Activated naive CD4-positive, alpha-beta T cell treated with anti-CD3 and anti-CD28 coated beads for 36 hours (primary cell): Measurements from ENCODE around the gene SLC4A1AP. TPM values are rescaled to one million over a fixed set of nuclear protein-coding genes. Genes with fewer than 3 reads are reported as not detected.
"Not testable (repeated sequence)": the region's sequence is repeated elsewhere in the genome, so short reads cannot be mapped to it uniquely, and the experiment has no call there.

Experiments used
- CTCF ChIA-PET: fragments of 350-600 bp; sonication (Branson Sonifier 250); formaldehyde crosslinking; loops from one replicate; lab custom pipeline; 2021; ENCODE audit warnings: antibody characterized with exemption; lab: Charles Lee
- DNase-seq: peaks from one replicate; pipeline ENCODE4 v3.0.0-alpha.2; 2020
- H3K27ac Mint-ChIP-seq: one replicate; pipeline ENCODE4 v1.8.0; 2021; ENCODE audit warnings: mild to moderate bottlenecking, mixed read lengths
- H3K27me3 Mint-ChIP-seq: one replicate; pipeline ENCODE4 v1.8.0; 2021; ENCODE audit warnings: low read depth, mixed read lengths
- H3K36me3 Mint-ChIP-seq: one replicate; pipeline ENCODE4 v1.8.0; 2021; ENCODE audit warnings: low read depth, mixed read lengths
- H3K4me1 Mint-ChIP-seq: one replicate; pipeline ENCODE4 v1.8.0; 2021; ENCODE audit warnings: low read depth, mixed read lengths
- H3K4me3 Mint-ChIP-seq: one replicate; pipeline ENCODE4 v1.8.0; 2021; ENCODE audit warnings: mild to moderate bottlenecking, moderate library complexity, mixed read lengths
- H3K9me3 Mint-ChIP-seq: one replicate; pipeline ENCODE4 v1.8.0; 2021; ENCODE audit warnings: mixed read lengths
- intact Hi-C: fragments of 100-400 bp; cut with micrococcal nuclease; formaldehyde crosslinking; loops from one replicate; pipeline ENCODE4 v1.15.1; 2023
- total RNA-seq, 2 experiments: library from RNA; stranded (reverse); gene quantifications; one replicate each; pipeline ENCODE4 v1.2.3, GENCODE V29; 2021

Gene SLC4A1AP, protein sequence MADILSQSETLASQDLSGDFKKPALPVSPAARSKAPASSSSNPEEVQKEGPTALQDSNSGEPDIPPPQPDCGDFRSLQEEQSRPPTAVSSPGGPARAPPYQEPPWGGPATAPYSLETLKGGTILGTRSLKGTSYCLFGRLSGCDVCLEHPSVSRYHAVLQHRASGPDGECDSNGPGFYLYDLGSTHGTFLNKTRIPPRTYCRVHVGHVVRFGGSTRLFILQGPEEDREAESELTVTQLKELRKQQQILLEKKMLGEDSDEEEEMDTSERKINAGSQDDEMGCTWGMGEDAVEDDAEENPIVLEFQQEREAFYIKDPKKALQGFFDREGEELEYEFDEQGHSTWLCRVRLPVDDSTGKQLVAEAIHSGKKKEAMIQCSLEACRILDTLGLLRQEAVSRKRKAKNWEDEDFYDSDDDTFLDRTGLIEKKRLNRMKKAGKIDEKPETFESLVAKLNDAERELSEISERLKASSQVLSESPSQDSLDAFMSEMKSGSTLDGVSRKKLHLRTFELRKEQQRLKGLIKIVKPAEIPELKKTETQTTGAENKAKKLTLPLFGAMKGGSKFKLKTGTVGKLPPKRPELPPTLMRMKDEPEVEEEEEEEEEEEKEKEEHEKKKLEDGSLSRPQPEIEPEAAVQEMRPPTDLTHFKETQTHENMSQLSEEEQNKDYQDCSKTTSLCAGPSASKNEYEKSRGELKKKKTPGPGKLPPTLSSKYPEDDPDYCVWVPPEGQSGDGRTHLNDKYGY
- total RNA-seq: 10 to 100 TPM; 21.2 to 22.2 TPM

DNA sequence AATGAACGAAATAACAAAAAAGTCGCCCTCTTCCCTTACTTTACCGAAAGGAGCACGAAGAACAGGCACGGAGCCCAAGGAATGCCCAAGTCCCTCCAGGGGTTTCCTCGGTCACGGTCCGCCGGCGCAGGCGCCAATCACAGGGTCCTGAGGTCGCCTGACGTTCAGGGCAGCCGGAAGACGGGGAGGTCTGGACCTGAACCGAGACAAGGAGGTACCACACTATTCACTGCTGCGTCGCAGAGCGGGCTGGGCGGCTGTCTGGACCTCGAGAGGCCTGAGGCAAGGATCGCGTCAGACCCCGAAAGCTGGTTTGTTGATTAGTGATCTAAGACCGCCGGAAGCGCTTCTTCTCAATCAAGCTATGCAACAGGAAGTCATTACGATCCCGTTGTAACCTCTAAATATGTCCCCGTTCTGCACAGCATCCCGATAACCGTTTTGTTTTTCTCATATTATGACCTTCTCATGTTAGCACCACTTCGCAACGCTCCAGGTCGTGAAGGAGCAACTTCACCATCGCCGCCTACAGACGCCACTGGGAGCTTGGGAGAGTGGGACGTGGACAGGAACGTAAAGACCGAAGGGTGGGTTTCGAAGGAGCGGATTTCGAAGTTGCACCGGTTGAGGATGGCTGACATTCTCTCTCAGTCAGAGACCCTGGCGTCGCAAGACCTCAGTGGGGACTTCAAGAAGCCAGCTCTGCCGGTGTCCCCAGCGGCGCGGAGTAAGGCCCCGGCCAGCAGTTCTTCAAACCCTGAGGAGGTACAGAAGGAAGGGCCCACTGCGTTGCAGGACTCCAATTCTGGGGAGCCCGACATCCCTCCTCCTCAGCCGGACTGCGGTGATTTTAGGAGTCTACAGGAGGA lies at the start of gene SLC4A1AP, which contains the start of gene SUPT7L:
Gene SLC4A1AP (plus strand): TSS at position 605 of the 869 bp plus-strand sequence. CDS start 26 bp downstream, at position 631.
Gene SUPT7L (minus strand): TSS at position 330 of the 869 bp plus-strand sequence. CDS start 1,422 bp downstream, outside the sequence.
- no peaks in the 10 kb centered on the region for H3K27me3 Mint-ChIP-seq
- CTCF ChIA-PET: interaction anchor here (0.8 to 2.0 kb wide), 3 partner anchors 20 to 384 kb away, joined by 3 to 12 read pairs (median 7); partner anchors contain the start of genes CCDC121 and GPN1
- H3K36me3 Mint-ChIP-seq: peaks cover 16% of the 10 kb centered on the region
- H3K27ac Mint-ChIP-seq: peak within 1 kb of the TSS; percentile 99
- H3K4me1 Mint-ChIP-seq: peaks cover 47% of the 10 kb centered on the region
- peak within 1 kb of the TSS; percentile 98 for H3K4me3 Mint-ChIP-seq
- H3K9me3 Mint-ChIP-seq: no peaks in the 10 kb centered on the region
- intact Hi-C loops: loop anchor here (1.0 to 2.0 kb wide), 7 partner anchors 19 to 340 kb away; partner anchors contain the start of genes EIF2B4, GTF3C2, IFT172 and MPV17
- peak; percentile 76 for DNase-seq

DNA sequence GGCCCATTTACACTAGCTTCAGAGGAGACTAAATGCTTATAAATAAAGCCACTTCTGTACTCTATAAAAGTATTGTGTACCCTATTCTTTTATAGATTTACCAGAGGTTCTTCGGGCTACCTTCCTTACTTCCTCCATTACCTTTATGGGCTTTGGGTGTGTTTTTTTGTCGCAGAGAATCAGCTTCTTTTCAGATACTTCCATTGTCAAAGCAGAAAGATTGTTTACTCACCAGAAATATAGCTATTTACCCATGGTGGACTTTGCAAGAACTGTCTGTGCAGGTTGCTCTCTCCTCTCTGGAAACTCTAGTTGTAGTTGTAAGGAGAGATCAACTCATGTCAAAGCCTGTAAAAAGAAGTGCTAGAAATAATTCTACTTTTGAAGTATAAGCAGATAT lies 49.7 kb upstream of the SLC4A1AP start:
- Mint-ChIP-seq H3K27ac (no peak overlapping the region), H3K36me3 (peaks cover 28% of the 10 kb centered on the region), H3K9me3 (no peaks in the 10 kb centered on the region), H3K27me3 (no peaks in the 10 kb centered on the region), H3K4me3 (no peak overlapping the region), H3K4me1 (no peaks in the 10 kb centered on the region)
- CTCF ChIA-PET: interaction anchor here (0.6 to 0.8 kb wide), 2 partner anchors 10 to 145 kb away, joined by 3 read pairs; no protein-coding TSS in a partner anchor
- intact Hi-C loops: no loop called here
- DNase-seq: no peak

DNA sequence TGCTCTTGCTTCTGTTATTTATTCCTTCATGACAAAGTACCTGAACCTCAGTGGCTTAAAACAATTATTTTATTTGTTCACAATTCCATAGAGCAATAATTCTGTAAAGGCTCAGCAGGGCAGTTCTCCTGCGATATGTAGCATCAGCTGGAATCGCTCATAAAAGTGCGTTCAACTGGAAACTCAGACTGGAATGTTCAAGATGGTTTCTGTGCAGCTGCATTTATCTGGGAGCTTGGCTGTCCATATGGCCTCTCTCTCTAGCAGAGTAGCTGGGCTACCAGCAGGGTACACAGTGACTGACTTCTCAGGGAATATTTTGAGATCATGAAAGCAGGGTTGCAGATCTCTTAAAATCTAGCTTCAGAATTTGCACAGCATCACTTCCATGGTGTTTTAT lies 48.4 kb upstream of the SLC4A1AP start:
- intact Hi-C loops: no loop called here
- CTCF ChIA-PET: no interaction called here
- no peak overlapping the region for H3K27ac Mint-ChIP-seq

DNA sequence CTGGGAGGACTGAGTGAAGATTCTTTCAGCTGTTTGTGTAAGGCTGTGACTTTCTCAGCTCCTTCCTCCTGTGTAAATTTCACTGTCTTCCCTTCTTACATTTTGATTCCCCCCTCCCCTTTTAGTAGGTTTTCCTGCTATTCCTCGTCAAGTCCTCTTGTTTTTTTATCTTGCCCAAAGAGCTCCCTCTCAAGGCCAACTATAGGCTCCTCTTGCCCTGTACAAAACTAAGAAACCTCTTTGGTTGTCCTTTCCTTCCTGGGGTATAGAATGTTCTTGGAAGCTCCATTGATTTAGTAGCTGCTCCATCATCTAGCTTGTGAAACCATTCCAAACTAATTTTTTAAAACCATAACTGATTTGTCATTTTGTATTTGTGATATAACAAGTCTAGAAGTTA lies 42.2 kb upstream of the SLC4A1AP start:
- Mint-ChIP-seq H3K9me3 (no peaks in the 10 kb centered on the region), H3K27me3 (no peaks in the 10 kb centered on the region), H3K4me1 (no peaks in the 10 kb centered on the region), H3K36me3 (peaks cover 30% of the 10 kb centered on the region), H3K4me3 (no peak overlapping the region), H3K27ac (no peak overlapping the region)
- intact Hi-C loops: no loop called here
- CTCF ChIA-PET: interaction anchor here (1.1 kb wide), 2 partner anchors 17 to 22 kb away, joined by 3 read pairs; no protein-coding TSS in a partner anchor
- no peak for DNase-seq

More for the DNA sequence above, 48.4 kb upstream of the SLC4A1AP start:
- no peaks in the 10 kb centered on the region for H3K27me3 Mint-ChIP-seq
- peaks cover 33% of the 10 kb centered on the region for H3K36me3 Mint-ChIP-seq
- no peaks in the 10 kb centered on the region for H3K9me3 Mint-ChIP-seq
- no peak for DNase-seq
- H3K4me3 Mint-ChIP-seq: no peak overlapping the region
- no peaks in the 10 kb centered on the region for H3K4me1 Mint-ChIP-seq

DNA sequence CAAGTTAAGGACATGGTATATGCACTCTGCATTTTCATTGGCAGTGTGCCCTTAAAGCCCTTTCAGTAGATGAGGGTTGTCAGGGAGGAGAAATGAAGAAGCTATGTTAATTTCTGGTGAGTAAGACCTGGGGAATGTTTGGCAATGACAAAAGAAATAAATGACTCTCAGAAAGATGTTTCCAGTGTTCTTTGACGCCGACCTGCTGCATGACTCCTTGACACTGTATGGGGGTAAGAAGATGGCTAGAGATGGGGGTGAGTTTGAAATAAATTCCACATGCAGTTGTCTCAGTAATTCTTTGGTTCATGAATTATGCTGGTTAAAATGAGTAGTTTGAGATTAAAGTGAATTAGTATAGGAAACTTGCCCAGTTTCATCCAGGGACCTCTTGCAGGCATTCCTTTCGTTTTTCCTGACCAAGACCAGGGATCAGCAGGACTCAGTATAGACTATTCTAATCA lies 40.7 kb upstream of the SLC4A1AP start:
- Mint-ChIP-seq H3K9me3 (no peaks in the 10 kb centered on the region), H3K27me3 (no peaks in the 10 kb centered on the region), H3K36me3 (peaks cover 20% of the 10 kb centered on the region), H3K4me1 (peaks cover 9% of the 10 kb centered on the region), H3K27ac (no peak overlapping the region), H3K4me3 (no peak overlapping the region)
- no peak for DNase-seq
- CTCF ChIA-PET: no interaction called here
- intact Hi-C loops: no loop called here

DNA sequence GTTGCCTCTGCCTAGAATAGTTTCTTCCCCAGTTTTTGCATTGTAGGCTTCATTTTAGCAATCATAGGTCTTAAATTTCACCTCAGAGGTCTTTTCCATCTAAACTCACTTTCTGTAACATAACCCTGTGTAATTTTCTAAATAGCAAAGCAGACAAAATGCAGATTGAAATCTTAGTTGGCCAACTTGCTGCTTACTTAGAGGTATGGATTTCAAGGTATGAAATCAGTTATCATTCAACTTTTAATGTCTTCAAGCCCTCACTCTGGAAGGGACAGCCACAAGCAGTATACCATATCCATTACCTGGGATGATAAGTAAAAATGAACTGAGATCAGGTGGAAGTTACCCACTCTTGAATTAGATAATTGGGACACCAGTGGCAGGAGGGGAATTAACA lies 38.7 kb upstream of the SLC4A1AP start:
- Mint-ChIP-seq H3K4me3 (no peak overlapping the region), H3K4me1 (peaks cover 13% of the 10 kb centered on the region), H3K9me3 (no peaks in the 10 kb centered on the region), H3K36me3 (peaks cover 12% of the 10 kb centered on the region), H3K27me3 (no peaks in the 10 kb centered on the region), H3K27ac (no peak overlapping the region)
- intact Hi-C loops: no loop called here
- no peak for DNase-seq
- CTCF ChIA-PET: no interaction called here

DNA sequence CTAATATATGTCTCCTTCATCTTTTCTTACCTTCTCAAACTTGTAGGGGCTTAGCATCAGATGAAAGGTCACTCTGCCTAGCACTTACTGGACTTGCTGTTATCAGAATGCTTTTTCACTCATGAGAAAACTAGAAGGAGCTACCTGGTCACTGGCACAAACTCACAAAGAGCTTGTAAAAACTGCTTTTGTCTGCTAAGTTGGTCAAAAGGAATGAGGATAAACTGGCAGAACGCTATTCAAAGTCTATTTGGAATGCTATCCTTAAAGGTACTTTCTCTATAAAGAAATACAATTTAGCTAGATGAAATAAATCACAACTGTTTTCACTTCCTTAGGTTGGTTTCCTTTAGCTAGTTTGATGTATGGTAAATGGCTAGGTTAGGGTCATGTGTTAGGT lies 37.4 kb upstream of the SLC4A1AP start:
- DNase-seq, H3K27me3 Mint-ChIP-seq, H3K4me3 Mint-ChIP-seq, H3K27ac Mint-ChIP-seq, H3K36me3 Mint-ChIP-seq, H3K9me3 Mint-ChIP-seq, intact Hi-C loops: not testable (repeated sequence)
- CTCF ChIA-PET: interaction anchor here (0.8 kb wide), 1 partner anchor 57 kb away, joined by 3 read pairs; no protein-coding TSS in a partner anchor
- H3K4me1 Mint-ChIP-seq: peaks cover 13% of the 10 kb centered on the region

DNA sequence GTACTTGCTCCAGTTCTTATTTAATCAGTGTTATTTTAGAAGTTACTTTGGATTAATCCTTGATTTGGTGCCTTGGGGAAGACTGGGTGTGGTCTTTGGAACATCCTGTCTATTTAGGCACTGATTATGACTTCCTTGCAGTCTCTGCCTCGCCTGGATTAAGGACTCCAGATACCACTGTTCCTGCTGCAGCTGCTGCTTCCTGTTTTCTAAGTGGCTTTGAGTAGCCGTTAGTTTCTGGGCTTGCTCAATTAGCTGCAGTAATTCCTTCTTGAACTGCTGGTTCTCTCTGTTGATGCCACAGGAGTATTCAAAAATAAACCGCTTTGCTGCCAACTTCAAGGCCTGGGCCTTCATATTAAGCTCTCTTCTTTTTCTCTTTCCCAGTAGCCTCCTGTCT lies 36.8 kb upstream of the SLC4A1AP start:
- H3K4me3 Mint-ChIP-seq, intact Hi-C loops, H3K27ac Mint-ChIP-seq, DNase-seq, H3K27me3 Mint-ChIP-seq, H3K36me3 Mint-ChIP-seq, H3K9me3 Mint-ChIP-seq: not testable (repeated sequence)
- CTCF ChIA-PET: interaction anchor here (0.8 kb wide), 1 partner anchor 57 kb away, joined by 3 read pairs; no protein-coding TSS in a partner anchor
- H3K4me1 Mint-ChIP-seq: peaks cover 13% of the 10 kb centered on the region

DNA sequence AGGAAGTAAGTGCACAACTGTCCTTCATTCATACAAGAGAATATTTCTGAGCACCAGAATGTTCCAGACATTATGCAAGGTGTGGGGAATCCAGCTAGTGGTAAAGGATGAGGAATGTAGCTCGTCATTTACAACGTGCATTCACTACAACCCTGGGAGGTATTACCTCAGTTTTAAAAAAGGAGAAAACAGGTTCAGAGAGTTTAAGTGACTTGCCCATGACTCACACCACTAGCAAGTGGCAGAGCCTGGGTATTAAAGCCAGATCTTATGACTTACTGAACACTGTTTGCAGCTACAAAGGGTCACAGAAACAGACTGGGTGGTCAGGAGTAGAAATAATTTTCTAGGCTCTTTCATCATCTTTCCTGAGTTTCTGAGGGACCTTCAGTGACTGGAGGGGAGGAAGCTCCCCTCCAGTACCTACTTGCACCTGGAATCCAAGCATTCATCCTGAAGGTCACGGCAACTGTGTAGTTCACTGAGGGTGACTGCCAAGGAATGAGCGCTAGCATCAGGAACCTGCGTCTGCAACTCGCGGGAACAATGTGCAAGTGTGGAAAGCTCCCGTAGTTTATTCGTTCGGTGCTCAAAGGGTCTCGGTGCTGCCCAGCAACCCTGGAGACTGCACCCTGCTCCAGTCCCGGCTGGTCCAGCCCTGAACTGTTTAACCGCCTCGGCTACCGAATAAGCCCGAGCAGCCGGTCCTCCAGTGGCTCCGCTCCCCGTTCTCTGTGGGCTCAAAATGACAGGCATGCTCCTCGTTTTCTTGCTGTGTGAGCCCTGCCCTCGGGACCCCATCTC lies 35.5 kb upstream of the SLC4A1AP start:
- no peaks in the 10 kb centered on the region for H3K9me3 Mint-ChIP-seq
- no peaks in the 10 kb centered on the region for H3K27me3 Mint-ChIP-seq
- CTCF ChIA-PET: interaction anchor here (0.8 to 2.8 kb wide), 5 partner anchors 35 to 326 kb away, joined by 3 to 13 read pairs (median 5); partner anchors contain the start of genes SLC4A1AP, SUPT7L and ZNF512
- peak overlapping the region; percentile 52 for H3K27ac Mint-ChIP-seq
- H3K36me3 Mint-ChIP-seq: peaks cover 6% of the 10 kb centered on the region
- intact Hi-C loops: loop anchor here (1.0 to 2.0 kb wide), 8 partner anchors 10 to 763 kb away; partner anchors contain the start of genes EIF2B4, NRBP1, PPM1G and SLC4A1AP
- peaks cover 13% of the 10 kb centered on the region for H3K4me1 Mint-ChIP-seq
- peak; percentile 34 for DNase-seq
- H3K4me3 Mint-ChIP-seq: no peak overlapping the region

DNA sequence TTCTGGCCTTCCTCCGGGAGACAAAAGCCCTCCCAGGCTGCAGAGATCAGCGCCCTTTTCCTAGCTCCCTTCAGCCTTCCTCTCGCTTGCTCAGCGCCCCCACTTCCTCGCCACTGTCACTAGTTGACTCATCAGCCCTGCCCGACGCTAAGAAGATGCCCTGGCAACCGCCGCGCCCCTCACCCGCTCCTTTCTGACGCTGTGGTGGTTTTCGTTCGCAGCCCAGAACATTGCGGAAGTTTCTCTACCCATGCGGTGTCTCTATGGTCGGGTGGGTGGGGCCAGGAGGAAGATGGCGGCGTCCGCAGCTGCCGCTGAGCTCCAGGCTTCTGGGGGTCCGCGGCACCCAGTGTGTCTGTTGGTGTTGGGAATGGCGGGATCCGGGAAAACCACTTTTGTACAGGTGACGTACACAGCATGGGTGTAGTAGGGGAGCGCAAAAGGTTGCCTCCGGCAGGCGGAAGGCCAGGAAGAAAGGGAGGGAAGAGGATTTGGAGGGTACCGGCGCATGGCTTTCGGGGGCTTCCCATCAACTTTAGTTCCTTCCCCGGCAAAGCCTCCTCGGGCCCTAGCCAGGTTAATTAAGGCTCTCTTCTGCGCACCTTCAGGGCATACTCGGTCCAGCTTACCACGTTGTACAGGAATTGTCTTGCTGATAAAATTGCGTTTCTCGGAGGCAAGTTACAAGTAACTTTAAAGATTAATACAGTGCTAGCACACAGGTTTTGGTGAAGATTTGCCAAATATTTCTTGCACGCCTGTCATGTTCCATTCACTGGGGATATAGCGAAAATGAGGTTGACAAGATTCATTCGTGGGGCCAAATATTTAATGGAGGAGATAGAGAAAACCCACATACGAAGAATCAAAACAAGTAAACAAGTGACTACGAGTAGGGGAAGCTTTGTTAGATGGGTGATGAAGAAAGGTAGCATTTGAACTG lies 34.7 kb upstream of the SLC4A1AP start, which contains the start of the genes CCDC121 and GPN1:
Gene CCDC121 (minus strand): TSS at position 246 of the 943 bp plus-strand sequence. CDS start 1,213 bp downstream, outside the sequence.
Gene GPN1 (plus strand): TSS at position 284 of the 943 bp plus-strand sequence. CDS start 9 bp downstream, at position 293.
- Mint-ChIP-seq H3K9me3 (no peaks in the 10 kb centered on the region), H3K27me3 (no peaks in the 10 kb centered on the region), H3K4me1 (peaks cover 13% of the 10 kb centered on the region), H3K27ac (peak within 1 kb of the TSS; percentile 52), H3K4me3 (no peak within 1 kb of the TSS), H3K36me3 (peaks cover 6% of the 10 kb centered on the region)
- intact Hi-C loops: loop anchor here (1.0 to 2.0 kb wide), 9 partner anchors 9 to 762 kb away; partner anchors contain the start of genes EIF2B4, IFT172, NRBP1 and PPM1G
- CTCF ChIA-PET: interaction anchor here (1.2 to 2.8 kb wide), 4 partner anchors 34 to 326 kb away, joined by 3 to 13 read pairs (median 6); partner anchors contain the start of genes SLC4A1AP and SUPT7L
- peak; percentile 98 for DNase-seq
